Measurements from ENCODE around the gene EIF4E1B. TPM values are rescaled to one million over a fixed set of nuclear protein-coding genes. Genes with fewer than 3 reads are reported as not detected.

EIF4E1B gene
- total RNA-seq = not detected in 2 replicates

GRCh38 chr5:176629853-176630680 is at the start of gene EIF4E1B, which contains the start of gene SNCB:
Gene EIF4E1B (plus strand): TSS chr5:176630675. CDS start chr5:176642788, 12,113 bp downstream.
Gene SNCB (minus strand): TSS chr5:176630534. CDS start chr5:176629654, 880 bp downstream.

GRCh38 chr5:176609724-176610434 is 20.6 kb upstream of the EIF4E1B start, which contains the start of gene GPRIN1:
Gene GPRIN1 (minus strand): TSS chr5:176610156. CDS start chr5:176599834, 10,322 bp downstream.

GRCh38 chr5:176647030-176647842 is 16.8 kb downstream of the EIF4E1B start, which contains the start of gene TSPAN17:
Gene TSPAN17 (plus strand): TSS chr5:176647484. CDS start chr5:176647616, 132 bp downstream.

Small RNAs within 50 kb of the gene (small RNA-seq; reads per million reads assigned to genes)
- gene MIR4281 = not detected

Other genes starting within 250 kb of the EIF4E1B start
- 17.6 and 26.0 TPM in 2 replicates for gene NOP16, start 242.1 kb upstream of the EIF4E1B start, total RNA-seq
- gene HIGD2A, start 241.9 kb upstream of the EIF4E1B start, total RNA-seq = 38.4 and 57.8 TPM in 2 replicates
- 84.5 and 136 TPM in 2 replicates for gene CLTB, start 214.1 kb upstream of the EIF4E1B start, total RNA-seq
- 45.1 and 56.5 TPM in 2 replicates for gene FAF2, start 182.3 kb upstream of the EIF4E1B start, total RNA-seq
- gene RNF44, start 93.3 kb upstream of the EIF4E1B start, total RNA-seq = 7.7 and 13.7 TPM in 2 replicates
- not detected in 2 replicates for gene CDHR2, start 81.3 kb upstream of the EIF4E1B start, total RNA-seq
- gene GPRIN1, start 20.5 kb upstream of the EIF4E1B start, total RNA-seq = 9.5 and 11.4 TPM in 2 replicates
- 0.57 TPM in 1 of 2 replicates, not detected in the other for gene SNCB, start 141 bp upstream of the EIF4E1B start, total RNA-seq
- 54.8 and 59.8 TPM in 2 replicates for gene TSPAN17, start 16.8 kb downstream of the EIF4E1B start, total RNA-seq
- gene UNC5A, start 179.9 kb downstream of the EIF4E1B start, total RNA-seq = under 0.01 and 1.2 TPM in 2 replicates